T-cell (primary cell): ENCODE data around the gene NAB1. TPM values are rescaled to one million over a fixed set of nuclear protein-coding genes. Genes with fewer than 3 reads are reported as not detected.
A peak's percentile ranks its signal among the peaks of the same experiment; 100 is the strongest.

Source experiments
- ATAC-seq, 4 experiments: fragments of 200-7000 bp in 3 of 4; fragments of 150-1000 bp in 1 of 4; cut with Tn5 transposase; replicated peaks in 1 of 4; 1 replicate in 3 of 4; 2 replicates in 1 of 4; pipeline ENCODE4 v1.10.0; 2021; ENCODE audit warnings: moderate library complexity in 3 of 4, mild to moderate bottlenecking in 2 of 4, moderate number of reproducible peaks in 1 of 4
- CTCF ChIA-PET, 2 donors: fragments of 300-600 bp; sonication (Branson Sonifier 250); formaldehyde crosslinking; loops; one replicate each; lab custom pipeline; 2022; ENCODE audit warnings: antibody characterized with exemption in 2 of 2; lab: Charles Lee
- POLR2A ChIA-PET, 2 donors: fragments of 300-600 bp; sonication (Branson Sonifier 250); formaldehyde crosslinking; loops; one replicate each; lab custom pipeline; 2022; ENCODE audit warnings: antibody characterized with exemption in 2 of 2; lab: Charles Lee
- DNase-seq, 35 experiments: peaks; one replicate each; pipeline versions ENCODE4 v3.0.0 to v3.0.0-alpha.2; 2013 to 2023
- H3K27ac ChIP-seq: one replicate; pipeline ENCODE4 v1.5.1; 2013; ENCODE audit warnings: low read length
- H3K27me3 ChIP-seq, 2 experiments: replicated peaks in 1 of 2; 1 replicate in 1 of 2; 2 replicates in 1 of 2; pipeline versions ENCODE4 v1.6.1 to v1.7.0; 2013; ENCODE audit warnings: low read length in 1 of 2, mixed read lengths in 1 of 2; ENCODE audit not compliant: control insufficient read depth in 2 of 2, insufficient read depth in 2 of 2; ENCODE audit errors: extremely low read depth in 1 of 2
- H3K36me3 ChIP-seq, 2 donors: 1 replicate in 1 of 2; 2 replicates in 1 of 2; pipeline versions ENCODE4 v1.6.1 to v1.7.0; 2013; ENCODE audit warnings: low read length in 1 of 2; ENCODE audit not compliant: control insufficient read depth in 2 of 2, insufficient read depth in 1 of 2; ENCODE audit errors: extremely low read depth in 1 of 2
- H3K4me1 ChIP-seq, 2 experiments: 1 replicate in 1 of 2; 2 replicates in 1 of 2; pipeline versions ENCODE4 v1.6.1 to v1.7.0; 2013; ENCODE audit warnings: low read length in 2 of 2, mixed read lengths in 1 of 2; ENCODE audit not compliant: insufficient read depth in 2 of 2, control insufficient read depth in 1 of 2; ENCODE audit errors: extremely low read depth in 1 of 2
- H3K4me3 ChIP-seq, 2 donors: 1 replicate in 1 of 2; 2 replicates in 1 of 2; pipeline versions ENCODE4 v1.5.1 to v1.7.0; 2013; ENCODE audit warnings: mild to moderate bottlenecking in 2 of 2, low read length in 1 of 2, moderate library complexity in 1 of 2; ENCODE audit not compliant: control insufficient read depth in 1 of 2; ENCODE audit errors: extremely low read depth in 1 of 2
- H3K9me3 ChIP-seq: 2 replicates; pipeline ENCODE4 v1.7.0; 2013
- H3K27ac Mint-ChIP-seq, 2 donors: one replicate each; pipeline ENCODE4 v1.8.0; 2020 to 2021; ENCODE audit warnings: mild to moderate bottlenecking in 2 of 2, mixed read lengths in 2 of 2
- H3K27me3 Mint-ChIP-seq, 2 donors: one replicate each; pipeline ENCODE4 v1.8.0; 2021 to 2022; ENCODE audit warnings: mixed read lengths in 2 of 2
- H3K36me3 Mint-ChIP-seq: one replicate; pipeline ENCODE4 v1.8.0; 2021; ENCODE audit warnings: mixed read lengths
- H3K4me1 Mint-ChIP-seq, 3 donors: one replicate each; pipeline ENCODE4 v1.8.0; 2020 to 2022; ENCODE audit warnings: mixed read lengths in 3 of 3, mild to moderate bottlenecking in 1 of 3
- H3K4me3 Mint-ChIP-seq, 3 donors: one replicate each; pipeline ENCODE4 v1.8.0; 2020 to 2022; ENCODE audit warnings: mild to moderate bottlenecking in 3 of 3, mixed read lengths in 3 of 3, moderate library complexity in 3 of 3
- H3K9me3 Mint-ChIP-seq, 3 donors: one replicate each; pipeline ENCODE4 v1.8.0; 2020 to 2022; ENCODE audit warnings: mixed read lengths in 3 of 3
- WGBS: methylation state at CpG from one replicate; pipeline ENCODE4 v1.1.5; 2013; ENCODE audit warnings: missing lambda C conversion rate; ENCODE audit not compliant: insufficient coverage; 5-methylcytosine and 5-hydroxymethylcytosine counted together
- total RNA-seq, 35 experiments: library from RNA in 6 of 35; stranded (reverse) in 6 of 35; fragments of 120-200 nt in 1 of 35; gene quantifications; one replicate each; pipeline versions ENCODE4 v1.2.1 to v1.2.4 and lab custom pipeline; 2013 to 2026

The NAB1 gene
- total RNA-seq, 5 donors from 2014 or later (not counting 1 experiment from before 2014, with no cell fraction given) = 17.7 to 22.1 (median 19.2) TPM

DNA sequence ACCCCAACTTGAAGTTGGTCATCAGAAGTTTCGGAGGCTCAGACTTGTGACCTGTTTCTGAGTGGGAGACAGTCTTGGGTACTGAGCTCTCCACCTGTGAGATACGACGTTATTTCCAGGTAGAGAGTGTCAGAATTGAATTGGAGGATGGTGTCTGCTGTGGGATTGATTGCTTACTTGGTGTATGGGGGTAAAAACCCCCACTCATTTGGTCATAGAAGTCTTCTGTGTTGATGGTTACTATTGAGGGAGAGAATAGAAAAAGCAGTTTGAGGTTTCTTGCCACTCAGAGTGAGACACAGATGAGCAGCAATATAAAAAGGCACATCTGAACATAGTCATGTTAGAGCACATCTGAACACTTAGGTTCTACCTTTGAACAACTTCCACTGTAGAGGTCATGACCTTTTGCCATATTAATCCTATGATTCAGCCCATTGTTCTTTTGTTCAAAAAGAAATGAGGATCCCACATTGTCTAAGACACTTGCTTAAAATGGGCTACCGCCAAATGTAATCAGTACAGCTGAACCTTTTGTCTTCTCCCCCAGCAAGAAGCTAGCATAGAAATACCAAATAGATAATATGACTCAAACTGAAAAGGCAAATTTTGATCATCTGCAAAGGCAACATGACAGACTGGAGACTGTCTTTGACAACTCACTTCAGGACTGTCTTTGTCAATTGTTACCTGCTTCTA, 73.3 kb downstream of the NAB1 start:
- Mint-ChIP-seq H3K27me3 (no peaks in the 10 kb centered on the region), H3K9me3 (no peaks in the 10 kb centered on the region), H3K4me1 (peaks cover 24 to 27% (median 26%) of the 10 kb centered on the region in 3 donors), H3K4me3 (no peak overlapping the region), H3K36me3 (no peaks in the 10 kb centered on the region), H3K27ac (peak overlapping the region in 1 of 2 donors; percentile 35)
- Histone ChIP-seq H3K36me3 (no peaks in the 10 kb centered on the region), H3K4me3 (no peak overlapping the region), H3K27me3 (peaks cover 0 to 12% of the 10 kb centered on the region in 2 experiments), H3K4me1 (peaks cover 0 to 3% of the 10 kb centered on the region in 2 experiments), H3K9me3 (no peaks in the 10 kb centered on the region), H3K27ac (no peak overlapping the region)
- WGBS = 27% methylated on average over 3 of the region's 4 CpGs
- ATAC-seq (peak in 1 of 4 experiments; percentile 42), DNase-seq (no peak)
- ChIA-PET POLR2A (no interaction called here), CTCF (no interaction called here)

DNA sequence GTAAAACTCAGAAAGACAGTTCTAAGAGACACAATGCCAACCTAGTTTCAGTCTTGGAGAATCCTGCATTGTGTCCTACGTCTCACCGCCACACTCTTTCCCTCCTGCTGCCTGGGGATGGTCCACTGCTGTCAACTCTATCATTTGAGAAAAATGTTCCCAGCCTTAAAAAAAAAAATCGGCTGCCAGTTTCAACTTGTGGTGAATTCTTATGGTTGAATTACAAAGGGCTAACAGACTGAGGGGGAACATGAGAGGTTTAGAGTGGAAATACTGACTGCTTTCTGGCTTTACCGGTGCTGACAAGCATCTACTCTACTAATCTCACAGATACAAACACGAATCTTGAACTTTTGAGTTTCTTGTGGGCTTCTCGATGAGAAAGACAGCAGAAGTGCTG, 74.0 kb downstream of the NAB1 start:
- 13% methylated on average over 4 of the region's 6 CpGs for WGBS
- no peak overlapping the region for H3K4me3 ChIP-seq
- H3K27ac ChIP-seq = no peak overlapping the region
- no peaks in the 10 kb centered on the region for H3K9me3 Mint-ChIP-seq
- H3K27ac Mint-ChIP-seq = no peak overlapping the region
- CTCF ChIA-PET = no interaction called here
- peaks cover 24 to 26% (median 24%) of the 10 kb centered on the region in 3 donors for H3K4me1 Mint-ChIP-seq
- POLR2A ChIA-PET = no interaction called here
- DNase-seq (no peak), ATAC-seq (no peak)
- H3K36me3 ChIP-seq = no peaks in the 10 kb centered on the region
- peaks cover 0 to 3% of the 10 kb centered on the region in 2 experiments for H3K4me1 ChIP-seq
- no peaks in the 10 kb centered on the region for H3K27me3 Mint-ChIP-seq
- peaks cover 0 to 9% of the 10 kb centered on the region in 2 experiments for H3K27me3 ChIP-seq
- H3K36me3 Mint-ChIP-seq = no peaks in the 10 kb centered on the region
- H3K9me3 ChIP-seq = no peaks in the 10 kb centered on the region
- no peak overlapping the region for H3K4me3 Mint-ChIP-seq

DNA sequence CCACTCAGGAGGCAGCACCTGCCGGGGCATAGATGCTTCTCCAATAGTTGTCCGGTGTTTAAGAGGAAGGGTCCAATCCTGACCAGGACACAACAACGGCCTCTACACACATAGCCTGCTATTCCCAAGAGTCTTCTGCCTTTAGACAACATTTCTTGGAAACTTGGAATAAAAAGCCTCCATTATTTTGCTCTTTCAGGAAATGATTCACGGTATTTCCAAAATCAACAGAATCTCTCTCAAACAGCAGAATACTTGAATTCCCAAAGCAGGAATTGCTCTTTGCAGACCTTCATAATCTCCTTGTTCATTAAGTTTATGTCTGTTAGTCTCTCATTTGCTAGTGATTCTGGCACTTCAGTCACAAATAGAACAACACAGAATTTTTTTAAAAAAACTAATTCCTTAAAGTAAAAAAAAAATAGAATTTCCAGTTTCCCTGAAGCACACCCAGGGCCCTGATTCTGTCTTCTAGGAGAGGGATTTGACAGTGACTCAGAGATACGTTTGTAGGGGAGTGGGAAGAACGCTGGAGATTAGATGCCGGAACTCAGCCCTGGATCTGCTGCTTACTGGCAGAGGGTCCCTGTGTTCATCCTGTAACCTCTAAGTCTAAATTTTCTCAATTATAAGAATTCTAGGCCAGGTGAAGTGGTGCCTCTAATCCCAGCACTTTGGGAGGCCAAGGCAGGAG, 74.7 kb downstream of the NAB1 start:
- Histone ChIP-seq H3K36me3 (no peaks in the 10 kb centered on the region), H3K27ac (no peak overlapping the region), H3K4me1 (peaks cover 0 to 3% of the 10 kb centered on the region in 2 experiments), H3K27me3 (peaks cover 0 to 9% of the 10 kb centered on the region in 2 experiments), H3K4me3 (no peak overlapping the region), H3K9me3 (no peaks in the 10 kb centered on the region)
- WGBS = 88% methylated on average over 1 of the region's 7 CpGs
- Mint-ChIP-seq H3K27ac (no peak overlapping the region), H3K4me1 (peaks cover 19 to 21% (median 20%) of the 10 kb centered on the region in 3 donors), H3K4me3 (no peak overlapping the region), H3K9me3 (peaks cover 0 to 2% (median 1%) of the 10 kb centered on the region in 3 donors), H3K27me3 (no peaks in the 10 kb centered on the region), H3K36me3 (no peaks in the 10 kb centered on the region)
- DNase-seq = no peak
- ChIA-PET CTCF (no interaction called here), POLR2A (interaction anchor here in 1 of 2 donors (0.6 kb wide), 1 partner anchor 61 kb away, joined by 5 read pairs; no protein-coding TSS in a partner anchor)
- ATAC-seq = no peak

DNA sequence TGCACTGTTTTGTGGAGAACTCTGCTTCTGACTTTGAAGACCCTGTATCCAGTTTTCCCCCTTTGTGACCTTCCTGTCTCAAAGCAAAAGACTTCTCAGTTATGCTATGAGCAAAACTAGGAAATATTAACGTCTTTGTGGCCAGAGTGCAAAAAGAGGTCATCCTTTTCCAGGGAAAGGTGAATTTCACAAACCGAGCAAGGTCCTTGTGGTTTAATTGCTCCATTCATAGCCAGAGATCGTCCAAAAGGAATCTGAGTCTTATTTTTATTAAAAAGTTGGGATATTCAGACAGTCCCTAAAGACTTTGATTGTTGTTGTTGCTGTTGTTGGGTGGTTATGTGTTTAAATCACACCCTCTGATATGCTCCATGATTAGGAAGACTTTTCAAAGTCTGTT, 77.4 kb downstream of the NAB1 start:
- H3K27ac Mint-ChIP-seq = no peak overlapping the region
- peaks cover 14 to 19% (median 18%) of the 10 kb centered on the region in 3 donors for H3K4me1 Mint-ChIP-seq
- peaks cover 0 to 4% (median 3%) of the 10 kb centered on the region in 3 donors for H3K9me3 Mint-ChIP-seq
- H3K4me3 Mint-ChIP-seq = no peak overlapping the region
- H3K9me3 ChIP-seq = no peaks in the 10 kb centered on the region
- H3K4me1 ChIP-seq = no peaks in the 10 kb centered on the region
- DNase-seq (no peak), ATAC-seq (no peak)
- H3K27me3 ChIP-seq = peaks cover 0 to 3% of the 10 kb centered on the region in 2 experiments
- no peaks in the 10 kb centered on the region for H3K36me3 ChIP-seq
- no peak overlapping the region for H3K27ac ChIP-seq
- H3K36me3 Mint-ChIP-seq = no peaks in the 10 kb centered on the region
- ChIA-PET POLR2A (no interaction called here), CTCF (no interaction called here)
- WGBS = 35% methylated on average over 3 of the region's 3 CpGs
- no peak overlapping the region for H3K4me3 ChIP-seq
- no peaks in the 10 kb centered on the region for H3K27me3 Mint-ChIP-seq

DNA sequence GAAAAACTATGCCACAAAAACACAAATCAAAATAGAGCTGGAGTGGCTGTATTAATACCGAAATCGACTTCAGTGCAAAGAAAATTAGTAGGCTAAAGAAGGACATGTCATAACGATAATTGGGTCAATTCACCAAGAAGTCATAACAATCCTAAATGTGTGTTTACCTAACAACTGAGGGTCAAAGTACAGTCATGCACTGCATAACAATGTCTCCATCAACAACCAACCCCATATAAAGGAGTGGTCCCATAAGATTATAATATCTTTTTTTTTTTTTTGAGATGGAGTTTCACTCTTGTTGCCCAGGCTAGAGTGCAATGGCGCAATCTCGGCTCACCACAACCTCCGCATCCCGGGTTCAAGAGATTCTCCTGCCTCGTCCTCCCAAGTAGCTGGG, 87.5 kb downstream of the NAB1 start:
- ChIA-PET POLR2A (no interaction called here), CTCF (no interaction called here)
- WGBS = 96% methylated on average over 3 of the region's 8 CpGs
- Mint-ChIP-seq H3K27ac (no peak overlapping the region), H3K27me3 (peaks cover 0 to 2% of the 10 kb centered on the region in 2 donors), H3K4me1 (no peaks in the 10 kb centered on the region), H3K36me3 (no peaks in the 10 kb centered on the region), H3K9me3 (no peaks in the 10 kb centered on the region), H3K4me3 (no peak overlapping the region)
- Histone ChIP-seq H3K9me3 (no peaks in the 10 kb centered on the region), H3K27me3 (no peaks in the 10 kb centered on the region), H3K4me1 (no peaks in the 10 kb centered on the region), H3K4me3 (no peak overlapping the region), H3K27ac (no peak overlapping the region), H3K36me3 (no peaks in the 10 kb centered on the region)
- ATAC-seq = no peak
- DNase-seq = no peak

DNA sequence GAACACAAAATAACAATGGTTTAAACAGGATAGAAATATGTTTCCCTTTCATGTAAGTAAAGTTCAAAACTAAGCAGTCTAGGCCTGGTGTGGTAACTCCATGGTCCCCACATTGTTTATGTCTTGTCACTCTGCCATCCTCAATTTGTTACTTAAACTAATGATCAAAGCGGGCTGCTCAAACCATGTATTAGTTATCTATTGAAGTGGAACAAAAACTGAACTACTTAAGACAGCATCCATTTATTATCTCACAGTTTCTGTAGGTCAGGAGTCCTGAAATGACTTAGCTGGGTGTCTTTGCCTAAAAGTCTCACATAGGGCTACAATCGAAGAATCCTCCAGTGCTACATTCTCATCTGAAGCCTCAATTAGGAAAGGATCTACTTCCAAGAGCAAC, 91.6 kb downstream of the NAB1 start:
- H3K27me3 Mint-ChIP-seq = peaks cover 0 to 2% of the 10 kb centered on the region in 2 donors
- Histone ChIP-seq H3K4me3 (no peak overlapping the region), H3K36me3 (no peaks in the 10 kb centered on the region), H3K27me3 (no peaks in the 10 kb centered on the region), H3K9me3 (no peaks in the 10 kb centered on the region), H3K27ac (no peak overlapping the region), H3K4me1 (no peaks in the 10 kb centered on the region)
- H3K27ac Mint-ChIP-seq = no peak overlapping the region
- ChIA-PET CTCF (no interaction called here), POLR2A (no interaction called here)
- no peak overlapping the region for H3K4me3 Mint-ChIP-seq
- H3K9me3 Mint-ChIP-seq = no peaks in the 10 kb centered on the region
- WGBS = no CpG with 5 or more reads among the region's 2 CpGs
- ATAC-seq = no peak
- H3K4me1 Mint-ChIP-seq = peaks cover 0 to 5% (median 0%) of the 10 kb centered on the region in 3 donors
- no peaks in the 10 kb centered on the region for H3K36me3 Mint-ChIP-seq
- DNase-seq = no peak
